Measurements from ENCODE around the gene HPCAL1. TPM values are rescaled to one million over a fixed set of nuclear protein-coding genes. Genes with fewer than 3 reads are reported as not detected.

Gene HPCAL1
- total and polyA plus RNA-seq, 2 experiments from 2014 or later: 8.3 to 25.4 TPM

- H3K4me3 Mint-ChIP-seq: no peak overlapping the region
- H3K4me1 Mint-ChIP-seq: peaks cover 1% of the 10 kb centered on the region; the same call in 1 of the 3 replicates
- no peaks in the 10 kb centered on the region for H3K9me3 Mint-ChIP-seq
- no peak overlapping the region for H2AFZ ChIP-seq
- H3K4me2 ChIP-seq: no peak overlapping the region
- H3K9me2 ChIP-seq (ENCODE audit: insufficient read depth): no peaks in the 10 kb centered on the region
- H3K27me3 Mint-ChIP-seq (ENCODE audit: insufficient read depth, low read depth, poor library complexity): peaks cover 3% of the 10 kb centered on the region
- H4K20me1 ChIP-seq (replicated peaks; ENCODE audit: insufficient read depth): no peaks in the 10 kb centered on the region
- TF ChIP-seq CREB1 (CRISPR knock-in tag; IDR thresholded peaks at IDR 0.05; ENCODE audit: low read depth) (no peak), EZH2 (IDR thresholded peaks at IDR 0.05; ENCODE audit: low read depth, unreplicated experiment) (no peak), ETS1 (IDR thresholded peaks at IDR 0.05) (no peak), NANOG (IDR thresholded peaks at IDR 0.05; ENCODE audit: borderline replicate concordance) (no peak), ZNF331 (CRISPR knock-in tag; IDR thresholded peaks at IDR 0.05; ENCODE audit: low read depth) (no peak), STAT1 (IDR thresholded peaks at IDR 0.05; ENCODE audit: unreplicated experiment) (no peak), ZNF114 (CRISPR knock-in tag; IDR thresholded peaks at IDR 0.05) (no peak), EZH2phosphoT487 (IDR thresholded peaks at IDR 0.05; ENCODE audit: unreplicated experiment) (no peak), POLR2AphosphoS5 (IDR thresholded peaks at IDR 0.05; ENCODE audit: low read depth) (no peak)
- TF ChIP-seq, protein P1, sequence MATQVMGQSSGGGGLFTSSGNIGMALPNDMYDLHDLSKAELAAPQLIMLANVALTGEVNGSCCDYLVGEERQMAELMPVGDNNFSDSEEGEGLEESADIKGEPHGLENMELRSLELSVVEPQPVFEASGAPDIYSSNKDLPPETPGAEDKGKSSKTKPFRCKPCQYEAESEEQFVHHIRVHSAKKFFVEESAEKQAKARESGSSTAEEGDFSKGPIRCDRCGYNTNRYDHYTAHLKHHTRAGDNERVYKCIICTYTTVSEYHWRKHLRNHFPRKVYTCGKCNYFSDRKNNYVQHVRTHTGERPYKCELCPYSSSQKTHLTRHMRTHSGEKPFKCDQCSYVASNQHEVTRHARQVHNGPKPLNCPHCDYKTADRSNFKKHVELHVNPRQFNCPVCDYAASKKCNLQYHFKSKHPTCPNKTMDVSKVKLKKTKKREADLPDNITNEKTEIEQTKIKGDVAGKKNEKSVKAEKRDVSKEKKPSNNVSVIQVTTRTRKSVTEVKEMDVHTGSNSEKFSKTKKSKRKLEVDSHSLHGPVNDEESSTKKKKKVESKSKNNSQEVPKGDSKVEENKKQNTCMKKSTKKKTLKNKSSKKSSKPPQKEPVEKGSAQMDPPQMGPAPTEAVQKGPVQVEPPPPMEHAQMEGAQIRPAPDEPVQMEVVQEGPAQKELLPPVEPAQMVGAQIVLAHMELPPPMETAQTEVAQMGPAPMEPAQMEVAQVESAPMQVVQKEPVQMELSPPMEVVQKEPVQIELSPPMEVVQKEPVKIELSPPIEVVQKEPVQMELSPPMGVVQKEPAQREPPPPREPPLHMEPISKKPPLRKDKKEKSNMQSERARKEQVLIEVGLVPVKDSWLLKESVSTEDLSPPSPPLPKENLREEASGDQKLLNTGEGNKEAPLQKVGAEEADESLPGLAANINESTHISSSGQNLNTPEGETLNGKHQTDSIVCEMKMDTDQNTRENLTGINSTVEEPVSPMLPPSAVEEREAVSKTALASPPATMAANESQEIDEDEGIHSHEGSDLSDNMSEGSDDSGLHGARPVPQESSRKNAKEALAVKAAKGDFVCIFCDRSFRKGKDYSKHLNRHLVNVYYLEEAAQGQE (IDR thresholded peaks at IDR 0.05; ENCODE audit: unreplicated experiment): no peak
- TF ChIP-seq, protein P2, sequence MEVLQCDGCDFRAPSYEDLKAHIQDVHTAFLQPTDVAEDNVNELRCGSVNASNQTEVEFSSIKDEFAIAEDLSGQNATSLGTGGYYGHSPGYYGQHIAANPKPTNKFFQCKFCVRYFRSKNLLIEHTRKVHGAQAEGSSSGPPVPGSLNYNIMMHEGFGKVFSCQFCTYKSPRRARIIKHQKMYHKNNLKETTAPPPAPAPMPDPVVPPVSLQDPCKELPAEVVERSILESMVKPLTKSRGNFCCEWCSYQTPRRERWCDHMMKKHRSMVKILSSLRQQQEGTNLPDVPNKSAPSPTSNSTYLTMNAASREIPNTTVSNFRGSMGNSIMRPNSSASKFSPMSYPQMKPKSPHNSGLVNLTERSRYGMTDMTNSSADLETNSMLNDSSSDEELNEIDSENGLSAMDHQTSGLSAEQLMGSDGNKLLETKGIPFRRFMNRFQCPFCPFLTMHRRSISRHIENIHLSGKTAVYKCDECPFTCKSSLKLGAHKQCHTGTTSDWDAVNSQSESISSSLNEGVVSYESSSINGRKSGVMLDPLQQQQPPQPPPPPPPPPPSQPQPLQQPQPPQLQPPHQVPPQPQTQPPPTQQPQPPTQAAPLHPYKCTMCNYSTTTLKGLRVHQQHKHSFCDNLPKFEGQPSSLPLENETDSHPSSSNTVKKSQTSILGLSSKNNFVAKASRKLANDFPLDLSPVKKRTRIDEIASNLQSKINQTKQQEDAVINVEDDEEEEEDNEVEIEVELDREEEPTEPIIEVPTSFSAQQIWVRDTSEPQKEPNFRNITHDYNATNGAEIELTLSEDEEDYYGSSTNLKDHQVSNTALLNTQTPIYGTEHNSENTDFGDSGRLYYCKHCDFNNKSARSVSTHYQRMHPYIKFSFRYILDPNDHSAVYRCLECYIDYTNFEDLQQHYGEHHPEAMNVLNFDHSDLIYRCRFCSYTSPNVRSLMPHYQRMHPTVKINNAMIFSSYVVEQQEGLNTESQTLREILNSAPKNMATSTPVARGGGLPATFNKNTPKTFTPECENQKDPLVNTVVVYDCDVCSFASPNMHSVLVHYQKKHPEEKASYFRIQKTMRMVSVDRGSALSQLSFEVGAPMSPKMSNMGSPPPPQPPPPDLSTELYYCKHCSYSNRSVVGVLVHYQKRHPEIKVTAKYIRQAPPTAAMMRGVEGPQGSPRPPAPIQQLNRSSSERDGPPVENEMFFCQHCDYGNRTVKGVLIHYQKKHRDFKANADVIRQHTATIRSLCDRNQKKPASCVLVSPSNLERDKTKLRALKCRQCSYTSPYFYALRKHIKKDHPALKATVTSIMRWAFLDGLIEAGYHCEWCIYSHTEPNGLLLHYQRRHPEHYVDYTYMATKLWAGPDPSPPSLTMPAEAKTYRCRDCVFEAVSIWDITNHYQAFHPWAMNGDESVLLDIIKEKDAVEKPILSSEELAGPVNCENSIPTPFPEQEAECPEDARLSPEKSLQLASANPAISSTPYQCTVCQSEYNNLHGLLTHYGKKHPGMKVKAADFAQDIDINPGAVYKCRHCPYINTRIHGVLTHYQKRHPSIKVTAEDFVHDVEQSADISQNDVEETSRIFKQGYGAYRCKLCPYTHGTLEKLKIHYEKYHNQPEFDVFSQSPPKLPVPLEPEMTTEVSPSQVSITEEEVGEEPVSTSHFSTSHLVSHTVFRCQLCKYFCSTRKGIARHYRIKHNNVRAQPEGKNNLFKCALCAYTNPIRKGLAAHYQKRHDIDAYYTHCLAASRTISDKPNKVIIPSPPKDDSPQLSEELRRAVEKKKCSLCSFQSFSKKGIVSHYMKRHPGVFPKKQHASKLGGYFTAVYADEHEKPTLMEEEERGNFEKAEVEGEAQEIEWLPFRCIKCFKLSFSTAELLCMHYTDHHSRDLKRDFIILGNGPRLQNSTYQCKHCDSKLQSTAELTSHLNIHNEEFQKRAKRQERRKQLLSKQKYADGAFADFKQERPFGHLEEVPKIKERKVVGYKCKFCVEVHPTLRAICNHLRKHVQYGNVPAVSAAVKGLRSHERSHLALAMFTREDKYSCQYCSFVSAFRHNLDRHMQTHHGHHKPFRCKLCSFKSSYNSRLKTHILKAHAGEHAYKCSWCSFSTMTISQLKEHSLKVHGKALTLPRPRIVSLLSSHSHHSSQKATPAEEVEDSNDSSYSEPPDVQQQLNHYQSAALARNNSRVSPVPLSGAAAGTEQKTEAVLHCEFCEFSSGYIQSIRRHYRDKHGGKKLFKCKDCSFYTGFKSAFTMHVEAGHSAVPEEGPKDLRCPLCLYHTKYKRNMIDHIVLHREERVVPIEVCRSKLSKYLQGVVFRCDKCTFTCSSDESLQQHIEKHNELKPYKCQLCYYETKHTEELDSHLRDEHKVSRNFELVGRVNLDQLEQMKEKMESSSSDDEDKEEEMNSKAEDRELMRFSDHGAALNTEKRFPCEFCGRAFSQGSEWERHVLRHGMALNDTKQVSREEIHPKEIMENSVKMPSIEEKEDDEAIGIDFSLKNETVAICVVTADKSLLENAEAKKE (CRISPR knock-in tag; IDR thresholded peaks at IDR 0.05): no peak
- H3K4me1 ChIP-seq (ENCODE audit: insufficient read depth): no peaks in the 10 kb centered on the region
- H3K36me3 ChIP-seq (ENCODE audit: insufficient read depth): no peaks in the 10 kb centered on the region
- no peak overlapping the region for H3K27ac Mint-ChIP-seq
- no peaks in the 10 kb centered on the region for H3K79me2 ChIP-seq (replicated peaks; ENCODE audit: insufficient read depth)
- H3F3A ChIP-seq (replicated peaks; ENCODE audit: low read depth): no peaks in the 10 kb centered on the region
- ATAC-seq (peak; percentile 46), DNase-seq (ENCODE audit: low spot score) (peak; percentile 27)
- H3K27ac ChIP-seq (ENCODE audit: low read depth): no peak overlapping the region
- no peaks in the 10 kb centered on the region for H3K27me3 ChIP-seq (ENCODE audit: insufficient read depth)
- no peak overlapping the region for H3K4me3 ChIP-seq
- H3K36me3 Mint-ChIP-seq (ENCODE audit: low read depth): no peaks in the 10 kb centered on the region
Measured at GRCh38 chr2:10471955-10472354, 169.3 kb downstream of the HPCAL1 start.

All from GM23338 (cell line).